IPS-15b (cell line): ENCODE results near the gene NIP7.
"Not testable (repeated sequence)": the region's sequence is repeated elsewhere in the genome, so short reads cannot be mapped to it uniquely, and the experiment has no call there.

Experiments used
- H3K27me3 ChIP-seq: one replicate; pipeline ENCODE4 v1.6.1; 2013; ENCODE audit warnings: low read length; ENCODE audit not compliant: control insufficient read depth, insufficient read depth
- H3K36me3 ChIP-seq: one replicate; pipeline ENCODE4 v1.6.1; 2013; ENCODE audit warnings: low read length; ENCODE audit not compliant: control insufficient read depth, insufficient read depth
- H3K4me1 ChIP-seq: one replicate; pipeline ENCODE4 v1.6.1; 2013; ENCODE audit warnings: mild to moderate bottlenecking, low read length; ENCODE audit not compliant: control insufficient read depth, insufficient read depth
- H3K4me3 ChIP-seq: one replicate; pipeline ENCODE4 v1.5.1; 2013; ENCODE audit warnings: low read depth, low read length
- H3K9ac ChIP-seq: one replicate; pipeline ENCODE4 v1.6.1; 2013; ENCODE audit warnings: low read depth, mild to moderate bottlenecking, low read length
- H3K9me3 ChIP-seq: one replicate; pipeline ENCODE4 v1.6.1; 2013; ENCODE audit warnings: mild to moderate bottlenecking, low read length; ENCODE audit not compliant: control insufficient read depth, insufficient read depth

The NIP7 gene

DNA sequence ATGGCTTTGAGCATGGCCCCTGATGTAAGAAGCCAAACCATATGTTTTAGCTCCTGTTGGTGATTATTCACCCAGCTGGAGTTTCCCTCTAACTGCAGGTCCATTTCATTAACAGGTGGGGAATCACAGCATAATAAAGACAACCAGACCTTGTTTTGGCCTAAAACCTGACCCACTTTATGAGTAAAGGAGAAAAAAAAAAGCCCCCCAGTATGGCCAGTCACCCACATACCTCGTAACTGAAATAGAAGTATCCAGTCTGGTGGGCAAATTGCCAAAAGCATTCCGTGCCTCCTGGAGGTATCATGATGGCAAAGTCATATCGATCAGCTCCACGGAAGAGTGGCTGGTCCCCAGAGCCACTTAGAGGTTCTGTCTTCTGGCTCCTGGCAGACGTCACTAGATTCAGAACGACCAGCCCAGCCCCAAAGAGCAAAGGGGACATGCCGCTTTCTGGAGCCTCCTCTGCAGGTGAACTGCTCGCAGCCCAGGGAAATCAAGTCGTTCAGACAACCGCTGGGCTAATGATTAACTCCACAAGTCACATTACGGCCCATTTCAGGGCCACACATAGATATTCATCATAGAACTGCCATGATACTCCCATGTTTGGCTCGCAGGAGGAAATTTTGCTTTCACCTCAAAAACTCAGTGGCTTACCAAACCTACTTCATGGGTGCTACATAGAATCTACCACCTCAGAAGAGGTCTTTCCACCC, 11.9 kb downstream of the NIP7 start, which contains the start of gene TMED6:
TMED6 (minus strand) TSS at position 478 of the 719 bp plus-strand sequence; CDS start at position 445, 33 bp downstream.
- no peaks in the 10 kb centered on the region for H3K27me3 ChIP-seq
- H3K36me3 ChIP-seq = peaks cover 2% of the 10 kb centered on the region
- H3K9ac ChIP-seq = no peak within 1 kb of the TSS
- H3K9me3 ChIP-seq = no peaks in the 10 kb centered on the region
- no peak within 1 kb of the TSS for H3K4me3 ChIP-seq
- H3K4me1 ChIP-seq = no peaks in the 10 kb centered on the region

DNA sequence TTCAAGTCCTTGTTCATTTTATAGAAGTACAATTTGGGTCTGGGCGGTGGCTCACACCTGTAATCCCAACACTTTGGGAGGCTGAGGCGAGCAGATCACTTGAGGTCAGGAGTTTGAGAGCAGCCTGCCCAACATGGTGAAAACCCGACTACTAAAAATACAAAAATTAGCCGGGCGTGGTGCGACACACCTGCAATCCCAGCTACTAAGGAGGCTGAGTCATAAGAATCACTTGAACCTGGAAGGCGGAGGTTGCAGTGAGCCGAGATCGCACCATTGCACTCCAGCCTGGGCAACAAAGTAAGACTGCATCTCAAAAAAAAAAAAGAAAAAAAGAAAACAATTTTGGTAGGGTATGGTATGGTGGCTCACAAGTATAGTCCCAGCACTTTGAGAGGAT, 20.5 kb downstream of the NIP7 start:
- not testable (repeated sequence) for H3K9me3 ChIP-seq, H3K27me3 ChIP-seq, H3K4me3 ChIP-seq, H3K36me3 ChIP-seq, H3K9ac ChIP-seq, H3K4me1 ChIP-seq

DNA sequence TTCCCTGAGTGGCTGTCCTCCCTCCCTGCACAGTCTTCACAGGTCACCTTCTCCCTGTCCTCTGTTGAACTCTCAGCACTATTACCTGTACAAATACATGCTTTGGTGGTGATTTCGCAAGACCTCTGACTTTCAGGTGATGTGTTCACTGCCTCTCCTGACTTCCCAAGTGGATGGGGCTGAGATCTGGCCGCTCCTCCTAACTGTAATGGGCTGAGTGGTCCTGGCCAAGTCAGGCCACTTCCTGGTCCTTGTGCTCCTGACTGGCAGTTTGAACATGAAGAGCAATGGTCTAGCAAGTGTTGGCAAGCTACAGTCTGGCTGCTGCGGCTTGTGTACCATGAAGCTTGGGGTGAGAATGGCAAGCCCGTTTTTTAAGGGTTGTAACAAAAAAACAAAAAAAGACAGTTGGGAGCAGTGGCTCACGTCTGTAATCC, 23.7 kb downstream of the NIP7 start:
- H3K9ac ChIP-seq = no peak overlapping the region
- H3K4me3 ChIP-seq = no peak overlapping the region
- no peaks in the 10 kb centered on the region for H3K4me1 ChIP-seq
- H3K9me3 ChIP-seq = no peaks in the 10 kb centered on the region
- H3K27me3 ChIP-seq = no peaks in the 10 kb centered on the region
- peaks cover 16% of the 10 kb centered on the region for H3K36me3 ChIP-seq

DNA sequence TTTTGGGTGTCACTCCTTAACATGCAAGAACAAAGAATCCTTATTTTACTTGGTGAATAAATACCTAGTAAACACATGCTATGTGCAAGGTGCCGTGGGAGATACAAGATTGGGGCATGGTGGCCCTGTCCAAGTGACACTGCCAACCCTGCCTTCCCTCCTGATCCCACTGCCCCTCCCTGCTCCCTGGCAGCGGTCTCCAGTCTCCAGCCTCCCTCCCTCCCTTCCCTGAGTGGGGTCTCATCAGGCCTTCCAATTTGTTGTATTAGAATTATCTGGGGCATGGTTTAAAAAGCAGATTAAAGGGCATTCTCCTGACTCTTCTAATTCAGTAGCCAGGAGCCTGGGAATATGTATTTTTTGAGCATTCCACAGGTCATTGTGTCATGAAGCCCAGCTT, 24.5 kb downstream of the NIP7 start:
- H3K9me3 ChIP-seq = no peaks in the 10 kb centered on the region
- H3K27me3 ChIP-seq = no peaks in the 10 kb centered on the region
- no peaks in the 10 kb centered on the region for H3K4me1 ChIP-seq
- no peak overlapping the region for H3K4me3 ChIP-seq
- H3K36me3 ChIP-seq = peaks cover 17% of the 10 kb centered on the region
- H3K9ac ChIP-seq = no peak overlapping the region

DNA sequence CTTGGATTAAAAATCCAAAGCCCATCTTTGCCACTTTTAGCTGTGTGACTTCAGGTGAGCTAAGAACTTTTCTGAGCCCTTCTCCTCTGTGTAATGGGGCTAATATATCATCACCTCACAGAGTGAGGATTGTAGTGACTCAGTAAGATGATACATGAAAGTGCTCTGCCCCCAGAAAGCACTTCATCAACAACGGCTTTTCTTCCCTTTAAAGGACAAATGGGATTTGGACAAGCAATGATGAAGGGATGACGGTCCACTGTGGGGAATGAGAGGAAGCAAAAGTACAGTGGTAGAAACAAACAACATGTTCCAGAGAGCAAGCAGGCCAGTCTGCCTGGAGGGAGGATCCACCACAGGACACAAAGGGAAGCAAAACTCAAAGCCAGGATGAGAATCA, 26.3 kb downstream of the NIP7 start:
- Histone ChIP-seq H3K4me3 (no peak overlapping the region), H3K4me1 (no peaks in the 10 kb centered on the region), H3K27me3 (no peaks in the 10 kb centered on the region), H3K9me3 (no peaks in the 10 kb centered on the region), H3K36me3 (peaks cover 28% of the 10 kb centered on the region), H3K9ac (no peak overlapping the region)

DNA sequence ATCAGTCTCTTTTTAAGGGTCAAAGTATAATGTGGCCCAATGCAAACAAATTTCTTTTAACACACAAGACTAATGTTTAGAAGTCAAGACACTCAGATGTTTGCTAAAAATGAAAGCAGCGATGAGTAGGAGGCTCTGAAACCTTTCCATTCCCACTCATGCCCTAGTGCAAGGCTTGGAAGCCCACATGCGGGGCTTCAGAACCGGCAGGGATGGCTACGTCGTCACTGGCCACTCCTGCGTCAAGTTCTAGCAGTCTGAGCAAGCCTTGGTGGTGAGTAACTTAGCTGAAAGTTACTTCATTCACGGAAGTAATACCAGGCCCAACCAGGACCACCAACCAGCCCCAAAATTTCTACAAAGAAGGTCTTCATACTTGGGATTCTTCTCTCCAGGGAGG, 26.9 kb downstream of the NIP7 start:
- Histone ChIP-seq H3K36me3 (peaks cover 28% of the 10 kb centered on the region), H3K4me1 (no peaks in the 10 kb centered on the region)

DNA sequence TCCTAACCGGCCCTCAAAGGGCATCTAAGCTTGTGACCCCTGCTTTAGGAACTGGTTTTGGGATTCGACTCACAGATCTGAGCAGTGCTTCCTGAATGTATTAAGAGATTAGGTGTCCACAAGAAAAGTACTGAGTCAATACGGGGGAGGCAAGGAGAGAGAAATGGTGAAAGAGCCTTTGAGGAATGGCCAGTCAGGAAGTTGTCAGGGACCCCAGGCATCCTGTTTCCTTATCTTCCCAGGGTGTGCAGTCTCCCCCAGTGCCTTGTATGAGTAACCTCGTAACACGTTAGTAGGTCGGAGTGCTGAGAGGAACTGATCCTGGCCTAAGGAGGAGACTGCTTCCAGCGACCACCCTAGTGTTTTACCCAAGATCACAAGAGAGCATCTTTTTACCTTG, 28.4 kb downstream of the NIP7 start:
- no peaks in the 10 kb centered on the region for H3K27me3 ChIP-seq
- H3K36me3 ChIP-seq = peaks cover 30% of the 10 kb centered on the region
- no peaks in the 10 kb centered on the region for H3K4me1 ChIP-seq
- no peaks in the 10 kb centered on the region for H3K9me3 ChIP-seq
- no peak overlapping the region for H3K4me3 ChIP-seq
- no peak overlapping the region for H3K9ac ChIP-seq

More for the DNA sequence above, 26.9 kb downstream of the NIP7 start:
- Histone ChIP-seq H3K9me3 (no peaks in the 10 kb centered on the region), H3K27me3 (no peaks in the 10 kb centered on the region), H3K4me3 (no peak overlapping the region), H3K9ac (no peak overlapping the region)

DNA sequence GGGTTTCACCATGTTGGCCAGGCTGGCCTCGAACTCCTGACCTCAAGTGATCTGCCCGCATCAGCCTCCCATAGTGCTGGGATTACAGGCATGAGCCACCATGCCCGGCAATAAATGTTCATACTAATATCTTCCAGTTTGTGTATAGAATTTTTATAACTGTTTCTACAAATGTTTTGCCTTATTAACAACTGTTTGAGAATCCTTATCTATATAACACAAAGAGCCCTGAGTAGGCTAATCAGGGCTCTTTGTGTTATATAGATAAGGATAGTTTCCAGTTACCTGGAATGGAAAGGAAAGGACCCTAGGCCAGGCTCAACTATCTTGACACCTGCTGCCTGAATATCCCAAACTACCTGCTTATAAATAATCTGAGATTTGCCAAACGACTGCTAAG, 29.3 kb downstream of the NIP7 start:
- Histone ChIP-seq H3K9me3 (no peaks in the 10 kb centered on the region), H3K4me1 (no peaks in the 10 kb centered on the region), H3K27me3 (no peaks in the 10 kb centered on the region), H3K4me3 (no peak overlapping the region), H3K9ac (no peak overlapping the region), H3K36me3 (peaks cover 30% of the 10 kb centered on the region)

DNA sequence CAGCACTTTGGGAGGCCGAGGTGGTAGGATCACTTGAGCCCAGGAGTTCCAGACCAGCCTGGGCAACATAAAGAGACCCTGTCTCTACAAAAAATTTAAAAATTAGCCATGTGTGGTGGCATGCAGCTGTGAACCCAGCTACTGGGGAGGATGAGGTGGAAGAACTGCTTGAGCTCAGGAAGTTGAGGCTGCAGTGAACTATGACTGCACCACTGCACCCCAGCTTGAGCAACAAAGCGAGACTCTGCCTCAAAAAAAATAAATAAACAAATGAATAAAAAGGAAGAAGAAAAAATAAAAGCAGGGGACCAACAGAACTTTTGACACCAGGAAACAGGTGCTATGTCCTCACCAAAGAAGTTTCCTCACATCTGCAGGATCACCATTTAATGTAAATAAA, 32.0 kb downstream of the NIP7 start:
- Histone ChIP-seq H3K4me3 (no peak overlapping the region), H3K36me3 (peaks cover 26% of the 10 kb centered on the region)

DNA sequence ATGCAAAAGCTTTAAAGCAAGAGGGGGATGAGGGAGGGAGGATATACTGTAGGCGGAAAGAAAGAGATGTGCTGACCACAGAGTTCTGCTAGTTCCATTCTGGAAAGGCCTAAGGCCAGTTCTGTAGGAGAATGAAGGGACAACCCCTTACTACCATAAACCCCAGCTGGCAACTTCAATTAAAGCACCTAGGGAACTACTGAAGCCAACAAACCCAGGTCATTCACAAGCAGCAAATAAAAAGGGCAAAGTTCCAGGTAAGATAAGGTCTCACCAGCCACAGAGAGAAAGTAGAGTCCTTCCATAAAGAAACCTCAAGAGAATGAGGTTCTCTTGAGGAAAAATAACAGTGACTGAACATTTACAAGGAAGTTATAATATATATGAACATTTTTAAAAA, 33.4 kb downstream of the NIP7 start:
- Histone ChIP-seq H3K4me3 (no peak overlapping the region), H3K9ac (no peak overlapping the region), H3K4me1 (no peaks in the 10 kb centered on the region), H3K9me3 (no peaks in the 10 kb centered on the region), H3K36me3 (peaks cover 17% of the 10 kb centered on the region), H3K27me3 (no peaks in the 10 kb centered on the region)

More for the DNA sequence above, 32.0 kb downstream of the NIP7 start:
- H3K9me3 ChIP-seq = no peaks in the 10 kb centered on the region
- no peak overlapping the region for H3K9ac ChIP-seq
- no peaks in the 10 kb centered on the region for H3K27me3 ChIP-seq
- H3K4me1 ChIP-seq = no peaks in the 10 kb centered on the region

DNA sequence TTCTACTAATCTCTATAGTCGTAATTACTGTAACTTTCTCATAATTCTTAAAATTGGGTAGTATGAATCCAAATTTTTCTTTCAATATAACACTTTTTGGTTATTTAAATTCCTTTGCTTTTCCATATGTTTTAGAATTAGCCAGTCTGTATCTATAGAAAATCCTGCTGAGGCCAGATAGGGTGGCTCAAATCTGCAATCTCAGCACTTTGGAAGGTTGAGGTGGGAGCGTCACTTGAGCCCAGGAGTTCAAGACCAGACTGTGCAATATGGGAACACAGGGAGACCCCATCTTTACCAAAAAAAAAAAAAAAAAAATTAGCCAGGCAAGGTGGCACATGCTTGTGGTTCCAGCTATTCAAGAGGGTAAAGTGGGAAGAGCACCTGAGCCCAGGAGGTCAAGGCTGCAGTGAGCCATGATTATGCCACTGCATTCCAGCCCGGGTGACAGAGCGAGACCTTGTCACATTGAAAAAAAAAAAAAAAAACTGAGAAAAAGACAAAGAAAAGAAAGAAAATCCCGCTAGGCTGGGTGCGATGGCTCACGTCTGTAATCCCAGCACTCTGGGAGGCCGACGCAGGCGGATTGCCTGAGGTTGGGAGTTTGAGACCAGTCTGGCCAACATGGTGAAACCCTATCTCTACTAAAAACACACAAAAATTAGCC, 37.0 kb downstream of the NIP7 start:
- Histone ChIP-seq H3K36me3 (peaks cover 2% of the 10 kb centered on the region), H3K9ac (no peak overlapping the region)

DNA sequence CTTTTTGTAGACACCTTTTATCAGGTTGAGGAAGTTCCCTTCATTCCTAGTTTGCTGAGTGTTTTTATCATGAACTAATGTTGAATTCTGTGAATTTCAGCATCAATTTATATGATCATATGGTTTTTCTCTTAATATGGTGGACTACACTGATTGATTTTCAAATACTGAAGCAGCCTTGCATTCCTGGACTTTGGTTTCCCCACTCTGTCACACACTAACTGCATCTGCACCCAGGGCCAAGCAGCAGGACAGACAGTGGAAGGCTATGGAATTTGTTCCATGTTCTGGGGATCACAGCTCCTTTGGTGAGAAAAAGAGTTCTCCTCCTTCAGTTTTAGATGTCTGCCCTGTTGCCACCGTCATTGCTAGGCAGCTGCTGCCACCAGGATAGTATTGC, 38.5 kb downstream of the NIP7 start:
- Histone ChIP-seq H3K27me3 (no peaks in the 10 kb centered on the region), H3K9me3 (no peaks in the 10 kb centered on the region), H3K4me1 (no peaks in the 10 kb centered on the region), H3K9ac (no peak overlapping the region), H3K36me3 (no peaks in the 10 kb centered on the region), H3K4me3 (no peak overlapping the region)

More for the DNA sequence above, 37.0 kb downstream of the NIP7 start:
- Histone ChIP-seq H3K4me3 (no peak overlapping the region), H3K4me1 (no peaks in the 10 kb centered on the region), H3K27me3 (no peaks in the 10 kb centered on the region), H3K9me3 (no peaks in the 10 kb centered on the region)
